T47D (cell line): Measurements from ENCODE around the gene MRPL27.

Source experiments
- DNase-seq, 2 experiments: peaks; one replicate each; pipeline versions ENCODE4 v3.0.0 to v3.0.0-alpha.2; 2011 to 2012; ENCODE audit warnings: low read depth in 1 of 2, low spot score in 1 of 2
- JUND ChIP-seq: IDR thresholded peaks from 2 replicates; pipeline ENCODE4 v1.6.1; 2012; ENCODE audit warnings: low read depth
- in situ Hi-C: cut with HindIII; loops from 2 replicates; pipeline ENCODE4 v1.10.0; 2016; ENCODE audit warnings: low sequenced_read_pairs, low pct_unique_long_range_greater_than_20kb

The MRPL27 gene

GRCh38 chr17:50322271-50322670, 50.7 kb downstream of the MRPL27 start:
- no peak for TF ChIP-seq JUND
- in situ Hi-C loops = no loop called here
- DNase-seq = no peak

- DNase-seq = no peak
- no peak for TF ChIP-seq JUND
- in situ Hi-C loops = no loop called here
Measured at GRCh38 chr17:50319306-50320004, 53.5 kb downstream of the MRPL27 start.

GRCh38 chr17:50318501-50319285, 54.3 kb downstream of the MRPL27 start:
- DNase-seq = peak in 1 of 2 experiments; percentile 83
- in situ Hi-C loops = no loop called here

More at GRCh38 chr17:50318501-50319285, 54.3 kb downstream of the MRPL27 start:
- no peak for TF ChIP-seq JUND
